ENCODE measurements around the gene LIG3.

The LIG3 gene

DNA sequence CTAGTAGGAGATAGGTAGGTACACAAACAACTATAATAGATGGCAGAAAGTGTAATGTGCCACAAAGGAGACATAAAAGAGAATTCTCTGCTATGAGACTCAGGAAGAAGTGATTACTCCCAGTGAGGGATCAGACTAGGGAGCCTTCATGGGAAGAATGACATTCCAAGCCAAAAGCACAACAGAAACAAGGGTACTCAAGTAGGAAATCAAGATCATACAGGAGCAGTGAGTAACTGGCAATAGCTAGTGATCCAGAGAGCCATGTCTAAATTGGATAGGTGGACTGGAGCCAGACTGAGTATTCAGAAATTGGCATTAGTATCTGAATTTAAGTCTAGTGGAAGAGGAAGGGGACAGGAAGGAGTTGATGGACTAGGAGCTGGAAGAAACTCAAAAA is 72.5 kb downstream of the LIG3 start:
- in situ Hi-C loops (cut with MboI; ENCODE audit: low pct_unique_long_range_greater_than_20kb, low sequenced_read_pairs, unreplicated experiment) = no loop called here
- TF ChIP-seq CTCF (IDR thresholded peaks at IDR 0.05; ENCODE audit: extremely low read depth, insufficient read depth, missing control alignments) = no peak
- no peak for DNase-seq (ENCODE audit: low spot score)

- TF ChIP-seq CTCF (IDR thresholded peaks at IDR 0.05; ENCODE audit: extremely low read depth, insufficient read depth, missing control alignments) = no peak
- in situ Hi-C loops (cut with MboI; ENCODE audit: low pct_unique_long_range_greater_than_20kb, low sequenced_read_pairs, unreplicated experiment) = no loop called here
- DNase-seq (ENCODE audit: low spot score) = no peak
Measured at GRCh38 chr17:35053204-35053603, 72.9 kb downstream of the LIG3 start.

- no peak for TF ChIP-seq CTCF (IDR thresholded peaks at IDR 0.05; ENCODE audit: extremely low read depth, insufficient read depth, missing control alignments)
- DNase-seq (ENCODE audit: low spot score) = no peak
- in situ Hi-C loops (cut with MboI; ENCODE audit: low pct_unique_long_range_greater_than_20kb, low sequenced_read_pairs, unreplicated experiment) = no loop called here
Measured at GRCh38 chr17:35056013-35056412, 75.7 kb downstream of the LIG3 start.

DNA sequence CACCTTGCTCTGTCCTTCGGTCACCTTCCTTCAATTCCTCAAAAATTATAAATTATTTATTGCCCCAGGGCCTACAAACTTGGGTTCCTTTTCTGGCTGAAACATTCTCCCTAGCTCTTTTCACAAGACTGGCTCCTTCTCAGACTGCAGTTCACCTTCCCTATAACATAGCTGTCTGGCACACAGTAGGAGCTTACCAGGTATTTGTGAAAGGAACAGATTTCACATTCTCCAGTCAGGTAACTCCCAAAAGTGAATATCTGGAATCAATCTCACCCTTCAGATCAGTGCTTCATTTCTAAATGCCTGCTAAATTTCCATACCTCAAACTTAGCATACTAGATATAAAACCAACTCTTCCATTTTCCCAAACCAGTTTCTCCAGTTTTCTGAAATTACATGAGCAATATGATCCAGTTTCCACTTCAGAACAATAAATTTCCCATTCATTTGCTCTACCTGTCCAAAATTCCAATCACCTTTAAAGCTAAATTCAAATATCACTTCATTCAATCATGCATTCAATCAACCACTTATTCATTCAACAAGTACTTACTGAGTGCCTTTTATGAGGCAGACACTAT is 77.1 kb downstream of the LIG3 start:
- in situ Hi-C loops (cut with MboI; ENCODE audit: low pct_unique_long_range_greater_than_20kb, low sequenced_read_pairs, unreplicated experiment) = no loop called here
- no peak for DNase-seq (ENCODE audit: low spot score)
- no peak for TF ChIP-seq CTCF (IDR thresholded peaks at IDR 0.05; ENCODE audit: extremely low read depth, insufficient read depth, missing control alignments)

Data from GM13977 (cell line).